ENCODE data around the gene ZSWIM8. TPM values are rescaled to one million over a fixed set of nuclear protein-coding genes. Genes with fewer than 3 reads are reported as not detected.

ZSWIM8 gene
- polyA plus RNA-seq, 2 of the 4 experiments (the other 2 are of a cell fraction): 24.3 to 44.5 TPM

GRCh38 chr10:73823391-73823790 is 38.0 kb downstream of the ZSWIM8 start:
- no peak for TF ChIP-seq ZSCAN20 (CRISPR knock-in tag; IDR thresholded peaks at IDR 0.05)
- TF ChIP-seq SMC3 (IDR thresholded peaks at IDR 0.05): no peak
- no peak for TF ChIP-seq POLR2AphosphoS2 (conservative IDR thresholded peaks at IDR 0.05; ENCODE audit: low read length)
- no peak for TF ChIP-seq RAD21 (conservative IDR thresholded peaks at IDR 0.05 in 1 of 2, IDR thresholded peaks at IDR 0.05 in 1 of 2)
- no peak overlapping the region for H3K27ac ChIP-seq
- FAIRE-seq: no peak
- DNase-seq (ENCODE audit: low read depth in 1 of 2, low spot score in 1 of 2): no peak
- 95% methylated on average over 7 of the region's 7 CpGs for WGBS (ENCODE audit: missing lambda C conversion rate)
- 0 out of 3 replicates have a peak, but pooled peaks cover 3% of the 10 kb centered on the region for H3K4me1 ChIP-seq
- no peaks in the 10 kb centered on the region for H3K9me3 ChIP-seq
- ATAC-seq: no peak
- POLR2A ChIA-PET: no interaction called here
- CTCF ChIA-PET: interaction anchor here (1.2 to 2.7 kb wide), 3 partner anchors 26 to 117 kb away, joined by 3 to 9 read pairs (median 8); no protein-coding TSS in a partner anchor
- H3K4me2 ChIP-seq: no peak overlapping the region
- no peak overlapping the region for H3K4me3 ChIP-seq

DNA sequence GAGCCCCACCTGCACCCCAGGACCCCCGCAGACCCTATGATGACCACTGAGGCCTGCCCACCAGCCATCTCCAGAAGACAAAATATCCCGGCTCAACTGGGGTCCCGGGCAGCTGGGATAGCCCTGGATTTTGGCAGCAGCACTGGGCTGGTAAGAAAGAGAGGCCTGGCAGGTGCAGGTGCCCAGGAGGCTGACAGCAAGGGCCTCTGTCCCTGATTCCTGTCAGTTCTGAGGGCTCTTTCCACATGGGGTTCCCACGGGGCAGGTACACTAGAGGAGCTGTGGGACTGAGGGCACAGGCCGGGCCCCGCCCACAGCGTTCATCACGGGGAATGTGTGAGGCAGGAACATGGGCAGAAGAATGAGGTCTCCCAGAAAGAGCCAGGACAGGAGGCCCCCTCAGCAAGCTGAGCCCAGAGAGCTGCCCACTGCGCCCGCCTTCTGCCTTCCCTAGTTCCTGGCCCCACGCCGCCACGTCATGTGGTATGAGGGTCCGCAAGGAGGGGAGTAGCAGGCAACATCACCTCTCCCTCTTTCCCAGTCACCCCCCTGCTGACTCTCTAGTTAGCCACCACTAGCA is 38.8 kb downstream of the ZSWIM8 start:
- TF ChIP-seq TFCP2L1 (CRISPR knock-in tag; IDR thresholded peaks at IDR 0.05) (no peak), ZC3H11A (IDR thresholded peaks at IDR 0.05) (no peak), MYC (IDR thresholded peaks at IDR 0.05; ENCODE audit: borderline replicate concordance, low read length) (no peak), POLR2A (IDR thresholded peaks at IDR 0.05; ENCODE audit: low read length) (no peak), POLR2AphosphoS2 (conservative IDR thresholded peaks at IDR 0.05; ENCODE audit: low read length) (no peak), RARB (CRISPR knock-in tag; IDR thresholded peaks at IDR 0.05) (no peak), CEBPB (IDR thresholded peaks at IDR 0.05) (no peak), KDM5A (IDR thresholded peaks at IDR 0.05) (no peak), ZSCAN20 (CRISPR knock-in tag; IDR thresholded peaks at IDR 0.05) (no peak), JUNB (IDR thresholded peaks at IDR 0.05) (no peak), SMC3 (IDR thresholded peaks at IDR 0.05) (no peak), ZNF302 (CRISPR knock-in tag; IDR thresholded peaks at IDR 0.05) (no peak), NR3C1 (IDR thresholded peaks at IDR 0.05) (no peak), TP53 (CRISPR knock-in tag; IDR thresholded peaks at IDR 0.05) (no peak)
- TF ChIP-seq, protein P1, sequence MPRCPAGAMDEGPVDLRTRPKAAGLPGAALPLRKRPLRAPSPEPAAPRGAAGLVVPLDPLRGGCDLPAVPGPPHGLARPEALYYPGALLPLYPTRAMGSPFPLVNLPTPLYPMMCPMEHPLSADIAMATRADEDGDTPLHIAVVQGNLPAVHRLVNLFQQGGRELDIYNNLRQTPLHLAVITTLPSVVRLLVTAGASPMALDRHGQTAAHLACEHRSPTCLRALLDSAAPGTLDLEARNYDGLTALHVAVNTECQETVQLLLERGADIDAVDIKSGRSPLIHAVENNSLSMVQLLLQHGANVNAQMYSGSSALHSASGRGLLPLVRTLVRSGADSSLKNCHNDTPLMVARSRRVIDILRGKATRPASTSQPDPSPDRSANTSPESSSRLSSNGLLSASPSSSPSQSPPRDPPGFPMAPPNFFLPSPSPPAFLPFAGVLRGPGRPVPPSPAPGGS (IDR thresholded peaks at IDR 0.05): no peak
- TF ChIP-seq, protein P2, sequence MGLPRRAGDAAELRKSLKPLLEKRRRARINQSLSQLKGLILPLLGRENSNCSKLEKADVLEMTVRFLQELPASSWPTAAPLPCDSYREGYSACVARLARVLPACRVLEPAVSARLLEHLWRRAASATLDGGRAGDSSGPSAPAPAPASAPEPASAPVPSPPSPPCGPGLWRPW (IDR thresholded peaks at IDR 0.05): no peak
- TF ChIP-seq, protein P3, sequence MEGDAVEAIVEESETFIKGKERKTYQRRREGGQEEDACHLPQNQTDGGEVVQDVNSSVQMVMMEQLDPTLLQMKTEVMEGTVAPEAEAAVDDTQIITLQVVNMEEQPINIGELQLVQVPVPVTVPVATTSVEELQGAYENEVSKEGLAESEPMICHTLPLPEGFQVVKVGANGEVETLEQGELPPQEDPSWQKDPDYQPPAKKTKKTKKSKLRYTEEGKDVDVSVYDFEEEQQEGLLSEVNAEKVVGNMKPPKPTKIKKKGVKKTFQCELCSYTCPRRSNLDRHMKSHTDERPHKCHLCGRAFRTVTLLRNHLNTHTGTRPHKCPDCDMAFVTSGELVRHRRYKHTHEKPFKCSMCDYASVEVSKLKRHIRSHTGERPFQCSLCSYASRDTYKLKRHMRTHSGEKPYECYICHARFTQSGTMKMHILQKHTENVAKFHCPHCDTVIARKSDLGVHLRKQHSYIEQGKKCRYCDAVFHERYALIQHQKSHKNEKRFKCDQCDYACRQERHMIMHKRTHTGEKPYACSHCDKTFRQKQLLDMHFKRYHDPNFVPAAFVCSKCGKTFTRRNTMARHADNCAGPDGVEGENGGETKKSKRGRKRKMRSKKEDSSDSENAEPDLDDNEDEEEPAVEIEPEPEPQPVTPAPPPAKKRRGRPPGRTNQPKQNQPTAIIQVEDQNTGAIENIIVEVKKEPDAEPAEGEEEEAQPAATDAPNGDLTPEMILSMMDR (IDR thresholded peaks at IDR 0.05): no peak
- H3K4me3 ChIP-seq: no peak overlapping the region
- no peak for FAIRE-seq
- H3K9me3 ChIP-seq: no peaks in the 10 kb centered on the region
- POLR2A ChIA-PET: no interaction called here
- CTCF ChIA-PET: interaction anchor here (0.6 to 1.7 kb wide), 4 partner anchors 13 to 668 kb away, joined by 3 to 9 read pairs (median 4); no protein-coding TSS in a partner anchor
- WGBS (ENCODE audit: missing lambda C conversion rate): 91% methylated on average over 14 of the region's 14 CpGs
- no peak for DNase-seq (ENCODE audit: low read depth in 1 of 2, low spot score in 1 of 2)
- 0 out of 3 replicates have a peak, but pooled peaks cover 3% of the 10 kb centered on the region for H3K4me1 ChIP-seq
- H3K4me2 ChIP-seq: no peak overlapping the region
- no peak overlapping the region for H3K27ac ChIP-seq
- ATAC-seq: no peak

DNA sequence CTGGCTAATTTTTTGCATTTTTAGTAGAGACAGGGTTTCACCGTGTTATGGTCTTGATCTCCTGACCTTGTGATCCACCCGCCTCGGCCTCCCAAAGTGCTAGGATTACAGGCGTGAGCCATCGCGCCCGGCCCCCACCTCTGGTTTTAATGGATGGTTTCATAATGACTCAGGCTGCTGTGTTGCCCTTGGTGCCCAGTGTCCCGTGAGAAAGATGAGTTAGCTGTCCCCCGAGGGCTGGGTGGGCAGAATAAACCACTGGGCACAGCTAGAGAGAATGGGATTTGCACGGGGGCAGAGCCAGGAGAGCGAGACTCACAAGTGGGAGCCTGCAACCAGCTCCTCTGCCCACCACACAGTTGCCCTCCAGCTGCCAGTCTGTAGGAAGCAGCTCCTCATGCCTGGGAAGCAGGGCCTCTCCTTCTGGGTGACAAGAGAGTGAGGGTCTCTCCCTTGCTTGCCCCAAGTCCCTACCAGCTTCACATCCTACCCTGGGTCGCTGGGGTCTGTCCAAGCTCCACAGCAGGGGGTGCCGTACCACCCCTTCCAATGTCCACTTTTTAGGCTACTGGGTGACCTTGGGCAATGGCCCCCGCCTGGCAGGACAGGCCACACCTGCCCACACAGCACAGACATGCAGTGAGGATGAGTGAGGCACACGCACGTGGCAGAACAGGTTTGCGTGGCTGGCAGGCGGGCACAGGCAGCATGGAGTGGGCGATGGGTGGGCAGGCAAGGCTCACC is 42.1 kb downstream of the ZSWIM8 start:
- CTCF ChIA-PET: interaction anchor here (1.0 to 2.0 kb wide), 6 partner anchors 9 to 113 kb away, joined by 3 to 5 read pairs (median 4); no protein-coding TSS in a partner anchor
- no peak for TF ChIP-seq RARB (CRISPR knock-in tag; IDR thresholded peaks at IDR 0.05)
- TF ChIP-seq, protein P4, sequence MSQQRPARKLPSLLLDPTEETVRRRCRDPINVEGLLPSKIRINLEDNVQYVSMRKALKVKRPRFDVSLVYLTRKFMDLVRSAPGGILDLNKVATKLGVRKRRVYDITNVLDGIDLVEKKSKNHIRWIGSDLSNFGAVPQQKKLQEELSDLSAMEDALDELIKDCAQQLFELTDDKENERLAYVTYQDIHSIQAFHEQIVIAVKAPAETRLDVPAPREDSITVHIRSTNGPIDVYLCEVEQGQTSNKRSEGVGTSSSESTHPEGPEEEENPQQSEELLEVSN (IDR thresholded peaks at IDR 0.05; ENCODE audit: borderline replicate concordance, low read depth): no peak
- TF ChIP-seq RNF2 (IDR thresholded peaks at IDR 0.05; ENCODE audit: borderline replicate concordance, low read depth): no peak
- TF ChIP-seq ZNF302 (CRISPR knock-in tag; IDR thresholded peaks at IDR 0.05): no peak
- TF ChIP-seq, protein P5, sequence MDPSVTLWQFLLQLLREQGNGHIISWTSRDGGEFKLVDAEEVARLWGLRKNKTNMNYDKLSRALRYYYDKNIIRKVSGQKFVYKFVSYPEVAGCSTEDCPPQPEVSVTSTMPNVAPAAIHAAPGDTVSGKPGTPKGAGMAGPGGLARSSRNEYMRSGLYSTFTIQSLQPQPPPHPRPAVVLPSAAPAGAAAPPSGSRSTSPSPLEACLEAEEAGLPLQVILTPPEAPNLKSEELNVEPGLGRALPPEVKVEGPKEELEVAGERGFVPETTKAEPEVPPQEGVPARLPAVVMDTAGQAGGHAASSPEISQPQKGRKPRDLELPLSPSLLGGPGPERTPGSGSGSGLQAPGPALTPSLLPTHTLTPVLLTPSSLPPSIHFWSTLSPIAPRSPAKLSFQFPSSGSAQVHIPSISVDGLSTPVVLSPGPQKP (IDR thresholded peaks at IDR 0.05; ENCODE audit: low read depth, low read length): no peak
- no peak for TF ChIP-seq CBX8 (IDR thresholded peaks at IDR 0.05)
- TF ChIP-seq, protein P2 (IDR thresholded peaks at IDR 0.05): no peak
- no peak for TF ChIP-seq FOXS1 (CRISPR knock-in tag; IDR thresholded peaks at IDR 0.05)
- no peak for TF ChIP-seq POLR2AphosphoS2 (conservative IDR thresholded peaks at IDR 0.05; ENCODE audit: low read length)
- TF ChIP-seq MAZ (IDR thresholded peaks at IDR 0.05; ENCODE audit: borderline replicate concordance, low read depth, low read length): no peak
- TF ChIP-seq SREBF2 (IDR thresholded peaks at IDR 0.05): no peak
- no peak for TF ChIP-seq BHLHE40 (IDR thresholded peaks at IDR 0.05; ENCODE audit: low read depth, low read length)
- no peak for TF ChIP-seq TFCP2L1 (CRISPR knock-in tag; IDR thresholded peaks at IDR 0.05)
- TF ChIP-seq ZFP36 (IDR thresholded peaks at IDR 0.05; ENCODE audit: borderline replicate concordance, partially characterized antibody): no peak

More for the DNA sequence above, 42.1 kb downstream of the ZSWIM8 start:
- H3K4me1 ChIP-seq: 0 out of 3 replicates have a peak, but pooled peaks cover 3% of the 10 kb centered on the region
- H3K4me3 ChIP-seq: no peak overlapping the region
- no peak overlapping the region for H3K27ac ChIP-seq
- DNase-seq (ENCODE audit: low read depth in 1 of 2, low spot score in 1 of 2): no peak
- no peak; a peak in 1 of 6 replicates for ATAC-seq
- no peaks in the 10 kb centered on the region for H3K9me3 ChIP-seq
- FAIRE-seq: no peak
- WGBS (ENCODE audit: missing lambda C conversion rate): 85% methylated on average over 19 of the region's 19 CpGs
- no peak overlapping the region for H3K4me2 ChIP-seq
- POLR2A ChIA-PET: no interaction called here
